A549 (cell line): ENCODE data around the gene DMAC2. TPM values are rescaled to one million over a fixed set of nuclear protein-coding genes. Genes with fewer than 3 reads are reported as not detected.

Experiments
- ATAC-seq, 2 experiments: fragments of 200-7000 bp in 1 of 2; fragments of >200 bp in 1 of 2; cut with Nextera tagmentation in 1 of 2; cut with Tn5 transposase in 1 of 2; 3 replicates each; pipeline versions ENCODE4 v1.8.0 to v1.9.1; 2018 to 2020; ENCODE audit warnings: mild to moderate bottlenecking in 1 of 2, moderate library complexity in 1 of 2
- CTCF ChIA-PET: fragments of 300-600 bp; sonication (Branson Sonifier 250); formaldehyde crosslinking; extraction: SDS; loops from one replicate; lab custom pipeline; 2021; ENCODE audit warnings: antibody characterized with exemption, inconsistent platforms; lab: Yijun Ruan, JAX
- POLR2A ChIA-PET: fragments of 350-600 bp; formaldehyde crosslinking; extraction: SDS; loops from one replicate; lab custom pipeline; 2021; ENCODE audit warnings: antibody characterized with exemption, inconsistent platforms; lab: Yijun Ruan, JAX
- DNase-seq, 2 experiments: peaks; one replicate each; pipeline versions ENCODE4 v3.0.0 to v3.0.0-alpha.2; 2011 to 2016; ENCODE audit warnings: low read depth in 1 of 2, low spot score in 1 of 2
- FAIRE-seq: peaks from 2 replicates; lab custom pipeline; 2011; peaks lifted over from hg19 to GRCh38; lab: Jason Lieb, UNC
- H3K27ac ChIP-seq, 2 experiments: fragments of >200 bp; sonication (Bioruptor Twin); formaldehyde crosslinking; 3 replicates each; pipeline ENCODE4 v1.5.1; 2016 to 2017
- H3K4me1 ChIP-seq: fragments of >200 bp; sonication (Bioruptor Twin); formaldehyde crosslinking; 3 replicates; pipeline ENCODE4 v1.6.1; 2016
- H3K4me2 ChIP-seq: fragments of >200 bp; sonication (Bioruptor Twin); formaldehyde crosslinking; 3 replicates; pipeline ENCODE4 v1.6.1; 2016
- H3K4me3 ChIP-seq: fragments of >200 bp; sonication (Bioruptor Twin); formaldehyde crosslinking; 3 replicates; pipeline ENCODE4 v1.5.1; 2016
- H3K9me3 ChIP-seq: fragments of >200 bp; sonication (Bioruptor Twin); formaldehyde crosslinking; 3 replicates; pipeline ENCODE4 v1.6.1; 2016
- ATOH8 ChIP-seq: fragments of 250-450 bp; sonication (Bioruptor Pico); IDR thresholded peaks from 2 replicates; pipeline ENCODE4 v1.5.0; 2020; ENCODE audit warnings: low read depth, mild to moderate bottlenecking, moderate library complexity
- BHLHE40 ChIP-seq: IDR thresholded peaks from 2 replicates; pipeline ENCODE4 v1.6.1; 2012; ENCODE audit warnings: low read depth, low read length, inconsistent platforms
- CBX2 ChIP-seq: fragments of 200-600 bp; sonication (generic); IDR thresholded peaks from 2 replicates; pipeline ENCODE4 v1.6.1; 2016; ENCODE audit warnings: low read depth, mild to moderate bottlenecking, borderline replicate concordance
- CHD2 ChIP-seq: fragments of 150-350 bp; IDR thresholded peaks from 2 replicates; pipeline ENCODE4 v1.6.1; 2014; ENCODE audit warnings: low read length; ENCODE audit not compliant: partially characterized antibody
- CHD4 ChIP-seq: fragments of 200-600 bp; sonication (generic); IDR thresholded peaks from 2 replicates; pipeline ENCODE4 v1.6.1; 2016; ENCODE audit warnings: antibody characterized with exemption, mild to moderate bottlenecking, borderline replicate concordance
- CTCF ChIP-seq: fragments of >200 bp; sonication (Bioruptor Twin); formaldehyde crosslinking; IDR thresholded peaks from 3 replicates; pipeline ENCODE4 v1.5.1; 2016
- EP300 ChIP-seq, 2 experiments: fragments of >200 bp; sonication (Bioruptor Twin); formaldehyde crosslinking; IDR thresholded peaks; 2 replicates in 1 of 2; 3 replicates in 1 of 2; pipeline ENCODE4 v1.6.1; 2016 to 2017
- FOXS1 ChIP-seq: fragments of 250-450 bp; sonication (Bioruptor Pico); IDR thresholded peaks from 2 replicates; pipeline ENCODE4 v1.5.0; 2020; ENCODE audit warnings: mild to moderate bottlenecking, moderate library complexity
- HMGXB4 ChIP-seq: fragments of 250-450 bp; sonication (Bioruptor Pico); IDR thresholded peaks from 2 replicates; pipeline ENCODE4 v1.5.0; 2021; ENCODE audit warnings: mild to moderate bottlenecking, moderate library complexity, borderline replicate concordance
- HOXB13 ChIP-seq: fragments of 250-450 bp; sonication (Bioruptor Pico); IDR thresholded peaks from 2 replicates; pipeline ENCODE4 v1.5.0; 2020; ENCODE audit warnings: low read depth, mild to moderate bottlenecking, moderate library complexity
- HOXB5 ChIP-seq: fragments of 250-450 bp; sonication (Bioruptor Pico); IDR thresholded peaks from 2 replicates; pipeline ENCODE4 v1.5.0; 2020; ENCODE audit warnings: mild to moderate bottlenecking, moderate library complexity
- POLR2A ChIP-seq: IDR thresholded peaks from 2 replicates; pipeline ENCODE4 v1.6.1; 2012; ENCODE audit warnings: mild to moderate bottlenecking, low read length
- POLR2AphosphoS2 ChIP-seq: conservative IDR thresholded peaks from 2 replicates; pipeline ENCODE4 v1.6.1; 2012; ENCODE audit warnings: low read length, improper control_type of control experiment, inconsistent platforms
- RARB ChIP-seq: fragments of 250-450 bp; sonication (Bioruptor Pico); IDR thresholded peaks from 2 replicates; pipeline ENCODE4 v1.8.0; 2021; ENCODE audit warnings: mild to moderate bottlenecking, moderate library complexity
- RCOR1 ChIP-seq: fragments of 150-350 bp; IDR thresholded peaks from 2 replicates; pipeline ENCODE4 v1.6.1; 2014; ENCODE audit warnings: antibody characterized with exemption, low read length, low read depth
- REST ChIP-seq: fragments of 200-600 bp; sonication (generic); IDR thresholded peaks from 2 replicates; pipeline ENCODE4 v1.6.1; 2016; ENCODE audit warnings: antibody characterized with exemption, mild to moderate bottlenecking, moderate library complexity
- TP53 ChIP-seq: fragments of 250-450 bp; sonication (Bioruptor Pico); IDR thresholded peaks from 2 replicates; pipeline ENCODE4 v1.5.0; 2021; ENCODE audit warnings: mild to moderate bottlenecking, moderate library complexity
- ZC3H11A ChIP-seq: fragments of 450-650 bp; IDR thresholded peaks from 2 replicates; pipeline ENCODE4 v1.6.1; 2014; ENCODE audit warnings: antibody characterized with exemption, mild to moderate bottlenecking
- ZFP36 ChIP-seq: fragments of 450-650 bp; IDR thresholded peaks from 2 replicates; pipeline ENCODE4 v1.6.1; 2014; ENCODE audit warnings: borderline replicate concordance; ENCODE audit not compliant: partially characterized antibody
- WGBS: methylation state at CpG from one replicate; pipeline ENCODE4 v1.1.6; 2017; ENCODE audit errors: missing lambda C conversion rate; 5-methylcytosine and 5-hydroxymethylcytosine counted together
- polyA plus RNA-seq, 4 experiments: library from polyadenylated mRNA; depleted of rRNA in 3 of 4; stranded (reverse); fragments of >200 nt; fragmentation: RNase III in 1 of 4; extraction: RNeasy Plus Mini Kit Qiagen cat#74134 plus additional on column Dnase treatment in 1 of 4; gene quantifications; 2 replicates in 3 of 4; 3 replicates in 1 of 4; pipeline ENCODE4 v1.2.3, GENCODE V29; 2011 to 2017

DMAC2 gene
- polyA plus RNA-seq, 2 of the 4 experiments (the other 2 are of a cell fraction), result 132 to 155 TPM

GRCh38 chr19:41445575-41445974, 5.9 kb upstream of the DMAC2 start:
- Histone ChIP-seq H3K4me1 (0 out of 3 replicates have a peak, but pooled peaks cover 3% of the 10 kb centered on the region), H3K27ac (no peak overlapping the region), H3K4me3 (no peak overlapping the region), H3K9me3 (0 out of 3 replicates have a peak, but pooled peaks cover 4% of the 10 kb centered on the region), H3K4me2 (no peak overlapping the region)
- ATAC-seq (no peak), FAIRE-seq (no peak), DNase-seq (no peak)
- WGBS, result 29% methylated on average over 5 of the region's 5 CpGs
- POLR2A ChIA-PET, result no interaction called here
- CTCF ChIA-PET, result interaction anchor here (0.7 to 15.6 kb wide), 8 partner anchors 11 to 261 kb away, joined by 3 to 1358 read pairs (median 52); partner anchors contain the start of gene CEACAM21
- TF ChIP-seq CHD2 (no peak), RCOR1 (no peak), HMGXB4 (CRISPR knock-in tag) (no peak), FOXS1 (CRISPR knock-in tag) (no peak), RARB (no peak), ZC3H11A (no peak), POLR2A (no peak), HOXB13 (CRISPR knock-in tag) (no peak), EP300 (IDR thresholded peaks at IDR 0.05) (no peak), TP53 (CRISPR knock-in tag) (no peak), CBX2 (no peak), POLR2AphosphoS2 (no peak), ZFP36 (no peak), CHD4 (no peak), ATOH8 (no peak), CTCF (no peak), REST (no peak), HOXB5 (CRISPR knock-in tag) (no peak), BHLHE40 (no peak)
